Loucy (cell line): ENCODE results near the gene TMCC2.

ENCODE experiments used
- H2AFZ ChIP-seq: fragments of 200-600 bp; sonication (generic); 2 replicates; pipeline ENCODE4 v1.6.0; 2016; ENCODE audit warnings: antibody characterized with exemption, mild to moderate bottlenecking, low read length, moderate library complexity
- H3F3A ChIP-seq: fragments of 200-600 bp; 2 replicates; pipeline ENCODE4 v1.6.0; 2016; ENCODE audit warnings: antibody characterized with exemption, low read depth, mild to moderate bottlenecking
- H3K27me3 ChIP-seq: fragments of 200-600 bp; sonication (generic); 2 replicates; pipeline ENCODE4 v1.6.1; 2014; ENCODE audit warnings: low read length, mild to moderate bottlenecking; ENCODE audit not compliant: insufficient read depth, poor library complexity, severe bottlenecking
- H3K36me3 ChIP-seq: fragments of 200-600 bp; sonication (generic); 2 replicates; pipeline ENCODE4 v1.6.1; 2016; ENCODE audit warnings: low read length; ENCODE audit not compliant: insufficient read depth
- H3K4me1 ChIP-seq: fragments of 200-600 bp; sonication (generic); 2 replicates; pipeline ENCODE4 v1.5.1; 2014; ENCODE audit warnings: low read length, mild to moderate bottlenecking; ENCODE audit not compliant: insufficient read depth, poor library complexity, severe bottlenecking
- H3K4me2 ChIP-seq: fragments of 200-600 bp; sonication (generic); 2 replicates; pipeline ENCODE4 v1.6.0; 2014; ENCODE audit warnings: antibody characterized with exemption, low read length, low read depth, mild to moderate bottlenecking; ENCODE audit not compliant: poor library complexity, severe bottlenecking
- H3K4me3 ChIP-seq: fragments of 200-600 bp; sonication (generic); 2 replicates; pipeline ENCODE4 v1.5.1; 2014; ENCODE audit warnings: low read length, mild to moderate bottlenecking, mixed read lengths; ENCODE audit not compliant: poor library complexity, severe bottlenecking
- H3K79me2 ChIP-seq: fragments of 200-600 bp; sonication (generic); 2 replicates; pipeline ENCODE4 v1.6.1; 2014; ENCODE audit warnings: low read length; ENCODE audit not compliant: insufficient read depth
- H3K9ac ChIP-seq: fragments of 200-600 bp; sonication (generic); 2 replicates; pipeline ENCODE4 v1.6.0; 2014; ENCODE audit warnings: mild to moderate bottlenecking, low read depth, low read length, moderate library complexity; ENCODE audit not compliant: poor library complexity, severe bottlenecking
- H3K9me2 ChIP-seq: fragments of 200-600 bp; sonication (generic); replicated peaks from 2 replicates; pipeline ENCODE4 v1.6.1; 2016; ENCODE audit warnings: low read depth, low read length, mixed read lengths
- H3K9me3 ChIP-seq: fragments of 200-600 bp; sonication (generic); 2 replicates; pipeline ENCODE4 v1.6.1; 2014; ENCODE audit warnings: mild to moderate bottlenecking, antibody characterized with exemption, low read length, low read depth; ENCODE audit not compliant: insufficient read depth
- H4K20me1 ChIP-seq: fragments of 200-600 bp; sonication (generic); 2 replicates; pipeline ENCODE4 v1.6.0; 2014; ENCODE audit warnings: antibody characterized with exemption, low read length, mild to moderate bottlenecking; ENCODE audit not compliant: insufficient read depth, poor library complexity, severe bottlenecking
- CTCF ChIP-seq: fragments of 200-600 bp; sonication (generic); conservative IDR thresholded peaks from 2 replicates; pipeline ENCODE4 v1.5.1; 2014; ENCODE audit warnings: mild to moderate bottlenecking, antibody characterized with exemption, low read length
- EZH2phosphoT487 ChIP-seq: fragments of 200-600 bp; IDR thresholded peaks from 2 replicates; pipeline ENCODE4 v1.6.1; 2018; ENCODE audit warnings: antibody characterized with exemption, mild to moderate bottlenecking, moderate library complexity, borderline replicate concordance

The TMCC2 gene

GRCh38 chr1:205258719-205259118 lies 31.0 kb downstream of the TMCC2 start:
- Histone ChIP-seq H3K36me3 (no peaks in the 10 kb centered on the region), H3K79me2 (no peaks in the 10 kb centered on the region), H2AFZ (no peak overlapping the region), H3K9me2 (no peaks in the 10 kb centered on the region), H3K9me3 (no peaks in the 10 kb centered on the region), H4K20me1 (no peaks in the 10 kb centered on the region), H3K4me2 (no peak overlapping the region), H3F3A (no peaks in the 10 kb centered on the region), H3K4me1 (peaks cover 25% of the 10 kb centered on the region), H3K4me3 (no peak overlapping the region), H3K27me3 (no peaks in the 10 kb centered on the region), H3K9ac (no peak overlapping the region)
- TF ChIP-seq CTCF (no peak), EZH2phosphoT487 (no peak)

GRCh38 chr1:205259324-205259832 lies 31.6 kb downstream of the TMCC2 start:
- Histone ChIP-seq H3K4me3 (no peak overlapping the region), H3K4me1 (peaks cover 25% of the 10 kb centered on the region), H3K9ac (no peak overlapping the region), H3K36me3 (no peaks in the 10 kb centered on the region), H4K20me1 (no peaks in the 10 kb centered on the region), H3K4me2 (no peak overlapping the region), H3K27me3 (no peaks in the 10 kb centered on the region), H2AFZ (no peak overlapping the region), H3K9me2 (no peaks in the 10 kb centered on the region), H3K9me3 (no peaks in the 10 kb centered on the region), H3K79me2 (no peaks in the 10 kb centered on the region), H3F3A (no peaks in the 10 kb centered on the region)
- TF ChIP-seq CTCF: no peak
- no peak for TF ChIP-seq EZH2phosphoT487

- H3K4me3 ChIP-seq: no peak overlapping the region
- H2AFZ ChIP-seq: no peak overlapping the region
- peaks cover 25% of the 10 kb centered on the region for H3K4me1 ChIP-seq
- H3K9me2 ChIP-seq: no peaks in the 10 kb centered on the region
- no peaks in the 10 kb centered on the region for H3K36me3 ChIP-seq
- H4K20me1 ChIP-seq: no peaks in the 10 kb centered on the region
- no peak overlapping the region for H3K4me2 ChIP-seq
- H3F3A ChIP-seq: no peaks in the 10 kb centered on the region
- TF ChIP-seq CTCF: no peak
- no peak for TF ChIP-seq EZH2phosphoT487
- no peaks in the 10 kb centered on the region for H3K27me3 ChIP-seq
- H3K9ac ChIP-seq: no peak overlapping the region
- no peaks in the 10 kb centered on the region for H3K9me3 ChIP-seq
- H3K79me2 ChIP-seq: no peaks in the 10 kb centered on the region
Observed at GRCh38 chr1:205259998-205260397, 32.3 kb downstream of the TMCC2 start.
